Neutrophil (primary cell): Measurements from ENCODE around the gene KDELR3.

Experiments used
- H3K27ac ChIP-seq: fragments of 200-600 bp; sonication (generic); 2 replicates; pipeline ENCODE4 v1.5.1; 2016; ENCODE audit warnings: mild to moderate bottlenecking, moderate library complexity
- H3K27me3 ChIP-seq: fragments of 200-600 bp; sonication (generic); 2 replicates; pipeline ENCODE4 v1.6.0; 2016; ENCODE audit warnings: mild to moderate bottlenecking
- H3K36me3 ChIP-seq: fragments of 200-600 bp; sonication (generic); 2 replicates; pipeline ENCODE4 v1.5.1; 2017
- H3K4me1 ChIP-seq, 2 experiments: fragments of 200-600 bp in 1 of 2; sonication (generic) in 1 of 2; 1 replicate in 1 of 2; 2 replicates in 1 of 2; pipeline versions ENCODE4 v1.5.1 to v1.6.1; 2013 to 2016; ENCODE audit warnings: low read depth in 1 of 2, low read length in 1 of 2, mild to moderate bottlenecking in 1 of 2, moderate library complexity in 1 of 2; ENCODE audit not compliant: control insufficient read depth in 1 of 2, insufficient read depth in 1 of 2
- H3K4me3 ChIP-seq, 2 experiments: fragments of 200-600 bp in 1 of 2; sonication (generic) in 1 of 2; 1 replicate in 1 of 2; 2 replicates in 1 of 2; pipeline ENCODE4 v1.5.1; 2013 to 2016; ENCODE audit warnings: low read depth in 1 of 2, low read length in 1 of 2, mild to moderate bottlenecking in 1 of 2, moderate library complexity in 1 of 2
- H3K9me3 ChIP-seq: fragments of 200-600 bp; sonication (generic); 2 replicates; pipeline ENCODE4 v1.5.1; 2016
- CTCF ChIP-seq: fragments of 200-600 bp; sonication (generic); IDR thresholded peaks from 2 replicates; pipeline ENCODE4 v1.5.1; 2016; ENCODE audit warnings: antibody characterized with exemption

The KDELR3 gene

GRCh38 chr22:38482662-38483308, 14.9 kb downstream of the KDELR3 start:
- no peaks in the 10 kb centered on the region for H3K27me3 ChIP-seq

GRCh38 chr22:38484244-38484643, 16.3 kb downstream of the KDELR3 start:
- H3K27me3 ChIP-seq = no peaks in the 10 kb centered on the region
- peaks cover 100% of the 10 kb centered on the region for H3K36me3 ChIP-seq
- H3K4me3 ChIP-seq = no peak overlapping the region
- H3K4me1 ChIP-seq = no peaks in the 10 kb centered on the region
- H3K27ac ChIP-seq = peak overlapping the region; percentile 26
- H3K9me3 ChIP-seq = no peaks in the 10 kb centered on the region
- no peak for TF ChIP-seq CTCF

More at GRCh38 chr22:38482662-38483308, 14.9 kb downstream of the KDELR3 start:
- Histone ChIP-seq H3K36me3 (peaks cover 92% of the 10 kb centered on the region), H3K9me3 (no peaks in the 10 kb centered on the region), H3K4me1 (no peaks in the 10 kb centered on the region), H3K27ac (peak overlapping the region; percentile 12), H3K4me3 (no peak overlapping the region)
- TF ChIP-seq CTCF = no peak

GRCh38 chr22:38485783-38486182, 17.9 kb downstream of the KDELR3 start:
- H3K4me3 ChIP-seq = no peak overlapping the region
- peak overlapping the region; percentile 6 for H3K27ac ChIP-seq
- H3K4me1 ChIP-seq = peaks cover 0 to 4% of the 10 kb centered on the region in 2 experiments
- no peaks in the 10 kb centered on the region for H3K9me3 ChIP-seq
- H3K36me3 ChIP-seq = peaks cover 100% of the 10 kb centered on the region
- no peak for TF ChIP-seq CTCF
- no peaks in the 10 kb centered on the region for H3K27me3 ChIP-seq

- Histone ChIP-seq H3K4me3 (no peak overlapping the region), H3K9me3 (no peaks in the 10 kb centered on the region), H3K36me3 (peaks cover 100% of the 10 kb centered on the region), H3K27me3 (no peaks in the 10 kb centered on the region), H3K27ac (no peak overlapping the region), H3K4me1 (peaks cover 0 to 4% of the 10 kb centered on the region in 2 experiments)
- TF ChIP-seq CTCF = no peak
These were observed 20.1 kb downstream of the KDELR3 start for GRCh38 chr22:38487946-38488345.

- no peak for TF ChIP-seq CTCF
- Histone ChIP-seq H3K4me3 (no peak overlapping the region), H3K36me3 (peaks cover 100% of the 10 kb centered on the region), H3K27ac (no peak overlapping the region), H3K27me3 (no peaks in the 10 kb centered on the region), H3K9me3 (peaks cover 7% of the 10 kb centered on the region), H3K4me1 (peaks cover 0 to 4% of the 10 kb centered on the region in 2 experiments)
These were observed 21.2 kb downstream of the KDELR3 start for GRCh38 chr22:38489142-38489541.
